Measurements from ENCODE around the gene CCR6.
"Not testable (repeated sequence)": the region's sequence is repeated elsewhere in the genome, so short reads cannot be mapped to it uniquely, and the experiment has no call there.

Gene CCR6

GRCh38 chr6:167172011-167172410, 49.1 kb downstream of the CCR6 start:
- not testable (repeated sequence) for DNase-seq (ENCODE audit: low spot score)

- not testable (repeated sequence) for DNase-seq (ENCODE audit: low spot score)
Measured at GRCh38 chr6:167177271-167177670, 54.4 kb downstream of the CCR6 start.

GRCh38 chr6:167178896-167179655, 56.2 kb downstream of the CCR6 start:
- not testable (repeated sequence) for DNase-seq (ENCODE audit: low spot score)

GRCh38 chr6:167180086-167180485, 57.2 kb downstream of the CCR6 start:
- not testable (repeated sequence) for DNase-seq (ENCODE audit: low spot score)

GRCh38 chr6:167181351-167181750, 58.5 kb downstream of the CCR6 start:
- DNase-seq (ENCODE audit: low spot score), result not testable (repeated sequence)

- not testable (repeated sequence) for DNase-seq (ENCODE audit: low spot score)
Measured at GRCh38 chr6:167182913-167183314, 60.0 kb downstream of the CCR6 start.

GRCh38 chr6:167185101-167185500, 62.2 kb downstream of the CCR6 start:
- DNase-seq (ENCODE audit: low spot score), result not testable (repeated sequence)

- not testable (repeated sequence) for DNase-seq (ENCODE audit: low spot score)
Measured at GRCh38 chr6:167187275-167187674, 64.4 kb downstream of the CCR6 start.
